Suprapubic skin (tissue), 4 donors: ENCODE measurements around the gene TENM3. TPM values are rescaled to one million over a fixed set of nuclear protein-coding genes. Genes with fewer than 3 reads are reported as not detected.

Source experiments
- DNase-seq, 2 donors: peaks; one replicate each; pipeline ENCODE4 v3.0.0-alpha.2; 2019; ENCODE audit warnings: low spot score in 2 of 2
- H3K27ac ChIP-seq: fragments of 200-600 bp; sonication (generic); one replicate; pipeline ENCODE4 v1.5.1; 2019
- H3K27me3 ChIP-seq: fragments of 200-600 bp; sonication (generic); one replicate; pipeline ENCODE4 v1.5.1; 2019
- H3K36me3 ChIP-seq: fragments of 200-600 bp; sonication (generic); one replicate; pipeline ENCODE4 v1.5.1; 2019
- H3K4me1 ChIP-seq: fragments of 200-600 bp; sonication (generic); one replicate; pipeline ENCODE4 v1.5.1; 2019
- H3K4me3 ChIP-seq: fragments of 200-600 bp; sonication (generic); one replicate; pipeline ENCODE4 v1.5.1; 2019; ENCODE audit warnings: mild to moderate bottlenecking
- H3K9me3 ChIP-seq: fragments of 200-600 bp; sonication (generic); one replicate; pipeline ENCODE4 v1.5.1; 2019
- CTCF ChIP-seq, 2 donors: fragments of 200-600 bp in 1 of 2; fragments of 450-650 bp in 1 of 2; sonication (generic) in 1 of 2; IDR thresholded peaks; one replicate each; pipeline ENCODE4 v1.5.1; 2016 to 2019; ENCODE audit warnings: antibody characterized with exemption in 2 of 2, mild to moderate bottlenecking in 1 of 2, moderate library complexity in 1 of 2
- EP300 ChIP-seq: sonication (generic); formaldehyde crosslinking; IDR thresholded peaks from one replicate; pipeline ENCODE4 v1.6.1; 2017; ENCODE audit warnings: antibody characterized with exemption
- POLR2A ChIP-seq, 2 donors: fragments of 450-650 bp; IDR thresholded peaks; one replicate each; pipeline ENCODE4 v1.6.1; 2017; ENCODE audit warnings: antibody characterized with exemption in 2 of 2, mild to moderate bottlenecking in 2 of 2, moderate library complexity in 2 of 2
- POLR2AphosphoS5 ChIP-seq, 3 donors: sonication (generic); formaldehyde crosslinking; IDR thresholded peaks; one replicate each; pipeline ENCODE4 v1.6.1; 2017; ENCODE audit warnings: antibody characterized with exemption in 3 of 3
- WGBS: methylation state at CpG from one replicate; pipeline ENCODE4 v1.1.5; 2018; 5-methylcytosine and 5-hydroxymethylcytosine counted together
- total RNA-seq, 4 donors: library from RNA; depleted of rRNA; stranded (reverse); fragments of >200 nt; gene quantifications; one replicate each; pipeline ENCODE4 v1.1.0, GENCODE V29; 2016

The TENM3 gene
- total RNA-seq, 4 donors from 2014 or later = 0.81 to 2.9 (median 1.8) TPM

DNA sequence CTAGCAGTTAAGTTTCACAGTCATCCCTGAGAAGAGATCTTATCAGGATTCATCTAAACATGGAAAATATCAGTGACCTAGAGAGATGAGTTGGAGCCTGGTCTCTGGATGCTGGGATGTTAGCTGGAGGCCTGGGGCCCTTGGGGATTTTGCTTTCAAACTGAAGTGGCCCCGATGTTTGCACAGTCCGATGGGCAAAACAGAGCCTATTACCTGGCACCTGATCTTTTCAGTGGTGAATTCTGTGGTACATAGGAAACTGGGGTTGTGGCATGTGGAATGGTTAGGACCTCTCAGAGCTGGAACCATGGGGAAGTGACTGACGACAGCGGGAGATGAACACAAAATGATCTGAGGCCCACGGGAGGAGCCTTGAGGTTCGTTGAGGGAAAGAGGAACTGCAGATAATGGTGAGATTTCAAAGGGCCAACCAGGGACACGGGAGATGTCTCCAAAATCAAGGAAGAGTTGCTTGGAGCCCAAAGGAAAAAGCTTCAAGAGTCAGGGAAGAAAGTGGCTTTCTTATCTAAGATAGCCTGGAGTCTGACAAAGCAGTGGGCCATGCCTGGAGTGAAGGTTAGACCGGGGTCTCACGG is 17.8 kb upstream of the TENM3 start:
- no peaks in the 10 kb centered on the region for H3K27me3 ChIP-seq
- no peak overlapping the region for H3K27ac ChIP-seq
- TF ChIP-seq POLR2A (IDR thresholded peaks at IDR 0.05) = no peak
- TF ChIP-seq POLR2AphosphoS5 (IDR thresholded peaks at IDR 0.05) = no peak
- TF ChIP-seq CTCF (IDR thresholded peaks at IDR 0.05) = no peak
- TF ChIP-seq EP300 = no peak
- no peaks in the 10 kb centered on the region for H3K4me1 ChIP-seq
- no peak for DNase-seq
- 91% methylated on average over 9 of the region's 9 CpGs for WGBS
- H3K9me3 ChIP-seq = no peaks in the 10 kb centered on the region
- no peaks in the 10 kb centered on the region for H3K36me3 ChIP-seq
- no peak overlapping the region for H3K4me3 ChIP-seq

GRCh38 chr4:182227611-182228010 is 15.6 kb upstream of the TENM3 start:
- TF ChIP-seq POLR2A (IDR thresholded peaks at IDR 0.05) = no peak
- no peak for TF ChIP-seq POLR2AphosphoS5 (IDR thresholded peaks at IDR 0.05)
- no peak for TF ChIP-seq EP300
- no peak for TF ChIP-seq CTCF (IDR thresholded peaks at IDR 0.05)
- H3K27ac ChIP-seq = no peak overlapping the region
- H3K27me3 ChIP-seq = no peaks in the 10 kb centered on the region
- no peak for DNase-seq
- no peaks in the 10 kb centered on the region for H3K4me1 ChIP-seq
- H3K9me3 ChIP-seq = no peaks in the 10 kb centered on the region
- WGBS = 90% methylated on average over 6 of the region's 6 CpGs
- no peaks in the 10 kb centered on the region for H3K36me3 ChIP-seq
- no peak overlapping the region for H3K4me3 ChIP-seq

DNA sequence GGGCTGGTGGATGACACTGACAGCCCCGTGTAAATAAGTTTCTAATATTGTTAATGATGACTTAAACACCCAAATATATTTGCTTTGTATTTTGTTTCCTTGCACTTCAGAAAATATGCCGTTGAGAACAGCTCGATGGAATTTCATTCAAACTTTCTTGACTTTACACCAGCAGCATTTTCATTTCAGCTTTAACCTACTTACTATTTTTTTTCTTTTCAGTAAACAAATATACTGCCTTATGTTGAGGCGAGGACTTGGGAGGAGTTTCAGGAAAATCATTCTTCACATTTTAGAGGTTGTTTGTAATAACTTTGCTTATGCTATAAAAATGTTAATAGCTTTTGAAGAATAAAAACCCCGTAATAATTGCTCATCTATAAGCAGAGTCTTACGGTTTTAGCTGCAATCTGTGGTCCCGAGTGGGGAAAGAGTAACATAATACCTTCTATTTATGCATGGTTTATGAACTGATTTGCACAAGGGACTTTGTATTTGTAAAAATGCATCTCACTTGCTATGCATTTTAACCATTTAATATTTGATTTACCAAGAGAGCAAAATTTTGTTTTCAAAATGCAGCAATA is 14.1 kb upstream of the TENM3 start:
- Histone ChIP-seq H3K4me1 (no peaks in the 10 kb centered on the region), H3K4me3 (no peak overlapping the region), H3K27ac (no peak overlapping the region), H3K27me3 (no peaks in the 10 kb centered on the region), H3K36me3 (no peaks in the 10 kb centered on the region), H3K9me3 (no peaks in the 10 kb centered on the region)
- no peak for TF ChIP-seq POLR2A (IDR thresholded peaks at IDR 0.05)
- no peak for TF ChIP-seq CTCF (IDR thresholded peaks at IDR 0.05)
- TF ChIP-seq EP300 = no peak
- TF ChIP-seq POLR2AphosphoS5 (IDR thresholded peaks at IDR 0.05) = no peak
- no peak for DNase-seq
- 58% methylated on average over 7 of the region's 7 CpGs for WGBS

DNA sequence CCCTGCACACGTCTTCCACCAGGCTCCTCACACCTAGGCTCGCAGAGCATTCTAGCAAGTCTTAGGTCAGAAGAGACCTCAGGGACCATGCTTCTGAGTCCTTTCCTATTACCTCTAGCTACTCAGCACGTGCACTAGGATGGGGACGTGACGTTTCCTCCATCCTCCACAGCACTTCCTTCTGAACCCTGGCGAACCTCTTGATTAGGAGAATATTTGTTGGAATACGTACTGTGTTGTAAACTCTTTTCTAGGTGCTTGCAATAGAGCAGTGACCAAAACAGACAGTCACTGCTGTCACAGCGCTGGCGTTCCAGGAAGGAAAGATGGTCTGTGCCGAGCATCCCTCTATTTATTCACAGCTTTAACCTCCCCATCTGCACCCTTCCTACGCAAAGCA is 12.9 kb upstream of the TENM3 start:
- WGBS = 81% methylated on average over 11 of the region's 11 CpGs
- TF ChIP-seq EP300 = no peak
- no peak for TF ChIP-seq POLR2AphosphoS5 (IDR thresholded peaks at IDR 0.05)
- TF ChIP-seq CTCF (IDR thresholded peaks at IDR 0.05) = no peak
- TF ChIP-seq POLR2A (IDR thresholded peaks at IDR 0.05) = no peak
- Histone ChIP-seq H3K4me1 (no peaks in the 10 kb centered on the region), H3K36me3 (no peaks in the 10 kb centered on the region), H3K9me3 (no peaks in the 10 kb centered on the region), H3K27ac (no peak overlapping the region), H3K27me3 (no peaks in the 10 kb centered on the region), H3K4me3 (no peak overlapping the region)
- no peak for DNase-seq

DNA sequence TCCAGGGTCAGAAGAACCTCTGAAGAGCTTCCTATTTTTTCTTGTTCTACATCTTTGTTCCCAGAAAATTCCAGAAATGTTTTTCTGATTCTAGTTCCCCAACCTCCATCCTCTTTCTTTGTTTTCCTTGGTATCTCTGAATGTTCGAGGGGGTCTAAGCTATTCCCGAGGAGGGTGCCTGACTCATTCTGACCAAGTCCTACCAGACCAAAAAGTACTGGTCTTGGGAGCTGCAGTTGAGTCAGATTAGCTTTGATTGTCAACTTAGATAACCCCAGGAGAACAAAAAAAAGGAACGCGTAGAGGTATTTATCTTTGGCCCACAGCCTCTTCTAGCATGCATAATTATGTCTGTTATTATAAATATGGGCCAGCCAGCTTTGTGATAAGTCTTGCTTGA is 12.1 kb upstream of the TENM3 start:
- no peak overlapping the region for H3K27ac ChIP-seq
- H3K36me3 ChIP-seq = no peaks in the 10 kb centered on the region
- WGBS = 70% methylated on average over 4 of the region's 4 CpGs
- no peak for TF ChIP-seq POLR2A (IDR thresholded peaks at IDR 0.05)
- DNase-seq = no peak
- no peaks in the 10 kb centered on the region for H3K9me3 ChIP-seq
- H3K4me3 ChIP-seq = no peak overlapping the region
- no peaks in the 10 kb centered on the region for H3K4me1 ChIP-seq
- no peaks in the 10 kb centered on the region for H3K27me3 ChIP-seq
